Mesodermal cell (in vitro differentiated cells): ENCODE data around the gene EPS15.
"Not testable (repeated sequence)": the region's sequence is repeated elsewhere in the genome, so short reads cannot be mapped to it uniquely, and the experiment has no call there.

Experiments used
- H3K27ac ChIP-seq: 2 replicates; pipeline ENCODE4 v1.7.0; 2013; ENCODE audit warnings: mild to moderate bottlenecking, low read depth, low read length, moderate library complexity; ENCODE audit not compliant: severe bottlenecking
- H3K36me3 ChIP-seq: 2 replicates; pipeline ENCODE4 v1.7.1; 2013; ENCODE audit warnings: mild to moderate bottlenecking, low read length, moderate library complexity; ENCODE audit not compliant: control insufficient read depth, insufficient read depth
- H3K4me1 ChIP-seq: one replicate; pipeline ENCODE4 v1.7.1; 2013; ENCODE audit warnings: mild to moderate bottlenecking, low read length; ENCODE audit not compliant: insufficient read depth, control insufficient read depth, poor library complexity, severe bottlenecking
- H3K4me3 ChIP-seq: 2 replicates; pipeline ENCODE4 v1.7.0; 2013; ENCODE audit warnings: low read length, control low read depth, mild to moderate bottlenecking; ENCODE audit not compliant: insufficient read depth, poor library complexity, severe bottlenecking; ENCODE audit errors: extremely low read depth
- H3K9me3 ChIP-seq: 2 replicates; pipeline ENCODE4 v1.7.1; 2013; ENCODE audit warnings: mild to moderate bottlenecking, low read length, moderate library complexity; ENCODE audit not compliant: control insufficient read depth
- WGBS, 2 experiments: methylation state at CpG; one replicate each; pipeline ENCODE4 v1.1.5; 2013; ENCODE audit warnings: missing lambda C conversion rate in 2 of 2; ENCODE audit not compliant: insufficient coverage in 2 of 2; 5-methylcytosine and 5-hydroxymethylcytosine counted together

EPS15 gene

DNA sequence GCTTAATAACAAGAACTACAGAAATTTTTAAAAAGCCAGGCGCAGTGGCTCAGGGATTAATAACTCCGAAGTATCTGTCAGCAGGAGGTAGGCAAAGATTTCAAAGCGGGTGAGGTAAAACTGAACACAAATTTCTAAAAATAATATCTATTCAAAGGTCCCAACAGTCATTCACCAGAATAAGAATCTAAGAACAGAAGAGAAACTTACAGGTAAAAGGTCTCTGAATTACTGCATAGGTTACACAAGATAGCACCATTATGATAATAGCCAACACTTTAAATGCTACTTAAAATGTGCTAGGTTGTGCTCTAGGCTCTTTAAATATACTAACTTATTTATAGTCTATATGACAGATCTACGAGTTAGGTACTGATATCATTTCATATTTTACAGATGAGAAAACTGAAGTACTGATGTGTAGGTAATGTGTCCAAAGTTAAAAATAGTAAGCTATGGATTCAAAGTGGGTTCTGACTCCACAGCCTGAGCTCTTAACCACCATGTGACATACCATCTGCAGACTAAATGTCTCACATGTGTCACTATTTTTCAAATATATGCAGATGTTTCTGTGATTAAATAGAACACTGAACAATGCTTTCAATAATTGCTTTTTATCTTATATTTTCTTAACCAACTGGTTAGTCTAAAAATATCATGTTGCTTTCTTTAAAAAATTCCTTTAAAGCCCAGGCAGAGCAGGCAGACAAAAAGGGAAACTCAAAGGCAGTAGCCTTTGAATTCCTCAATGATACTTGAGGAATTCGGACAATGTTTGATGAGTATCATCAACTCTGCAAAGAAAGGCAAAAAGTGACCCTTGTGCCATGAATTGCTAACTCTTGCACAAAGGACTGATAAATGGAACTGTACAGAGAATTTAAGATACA is 108.3 kb downstream of the EPS15 start:
- no peak overlapping the region for H3K4me3 ChIP-seq
- no peak overlapping the region for H3K27ac ChIP-seq
- H3K4me1 ChIP-seq: no peaks in the 10 kb centered on the region
- H3K9me3 ChIP-seq: no peaks in the 10 kb centered on the region
- H3K36me3 ChIP-seq: peaks cover 43% of the 10 kb centered on the region
- 100% methylated on average over 1 to 4 of the region's 5 CpGs for WGBS, 2 experiments

DNA sequence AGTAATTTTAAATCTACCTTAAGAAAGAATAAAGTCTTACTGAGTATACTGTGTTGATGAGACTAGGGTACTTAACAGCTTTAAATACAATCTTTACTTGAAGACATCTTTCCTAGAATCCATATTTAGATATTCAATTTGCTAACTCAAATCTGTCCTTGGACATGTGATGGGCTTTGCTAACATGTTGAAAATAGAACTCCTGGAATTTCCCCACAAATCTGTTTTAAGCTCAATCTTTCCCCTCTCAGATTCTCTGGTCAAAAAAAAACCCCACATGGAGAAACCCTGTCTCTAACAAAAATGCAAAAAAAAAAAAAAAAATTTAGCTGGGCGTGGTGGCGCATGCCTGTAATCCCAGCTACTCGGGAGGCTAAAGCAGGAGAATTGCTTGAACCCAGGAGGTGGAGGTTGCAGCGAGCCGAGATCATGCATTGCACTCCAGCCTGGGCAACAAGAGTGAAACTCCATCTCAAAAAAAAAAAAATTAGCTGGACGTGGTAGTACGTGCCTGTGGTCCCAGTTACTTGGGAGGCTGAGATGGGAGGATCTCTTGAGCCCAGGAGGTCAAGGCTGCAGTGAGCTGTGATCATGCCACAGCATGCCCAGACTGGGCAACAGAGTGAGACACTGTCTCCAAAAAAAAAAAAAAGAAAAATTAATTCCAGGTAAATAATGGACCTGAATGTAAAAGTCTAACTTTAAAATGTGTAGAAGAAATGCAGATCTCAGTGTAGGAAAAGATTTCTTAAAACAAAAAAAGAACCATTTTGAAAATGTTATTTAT is 109.1 kb downstream of the EPS15 start:
- H3K4me1 ChIP-seq, H3K9me3 ChIP-seq, H3K4me3 ChIP-seq, H3K27ac ChIP-seq: not testable (repeated sequence)
- peaks cover 51% of the 10 kb centered on the region for H3K36me3 ChIP-seq
- 89 to 90% methylated on average over 7 of the region's 7 CpGs for WGBS, 2 experiments

DNA sequence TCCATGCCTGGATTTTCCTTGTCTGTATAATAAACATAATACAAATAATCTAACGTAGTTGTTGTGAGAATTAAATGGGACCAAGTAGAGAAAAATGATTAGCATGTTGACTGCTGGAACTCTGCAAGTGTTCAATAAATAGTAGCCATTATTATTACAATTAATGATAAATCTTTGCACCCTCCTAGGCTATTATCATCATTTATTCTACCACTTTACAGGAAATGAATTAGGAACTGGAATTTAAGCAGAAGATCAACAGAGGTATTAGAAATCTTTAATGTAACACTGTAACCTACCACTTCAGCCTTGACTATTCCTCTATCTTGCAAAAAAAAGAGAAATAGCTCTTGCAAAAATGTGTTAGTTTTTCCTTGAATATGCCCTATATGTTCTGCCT is 126.8 kb downstream of the EPS15 start:
- Histone ChIP-seq H3K36me3 (peaks cover 38% of the 10 kb centered on the region), H3K9me3 (no peaks in the 10 kb centered on the region), H3K27ac (no peak overlapping the region), H3K4me1 (no peaks in the 10 kb centered on the region), H3K4me3 (no peak overlapping the region)
- WGBS, 2 experiments: no CpG with 5 or more reads among the region's 1 CpG

DNA sequence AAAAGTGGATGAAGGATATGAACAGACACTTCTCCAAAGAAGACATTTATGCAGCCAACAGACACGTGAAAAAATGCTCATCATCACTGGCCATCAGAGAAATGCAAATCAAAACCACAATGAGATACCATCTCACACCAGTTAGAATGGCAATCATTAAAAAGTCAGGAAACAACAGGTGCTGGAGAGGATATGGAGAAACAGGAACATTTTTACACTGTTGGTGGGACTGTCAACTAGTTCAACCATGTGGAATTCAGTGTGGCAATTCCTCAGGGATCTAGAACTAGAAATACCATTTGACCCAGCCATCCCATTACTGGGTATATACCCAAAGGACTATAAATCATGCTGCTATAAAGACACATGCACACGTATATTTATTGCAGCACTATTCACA is 128.4 kb downstream of the EPS15 start:
- WGBS, 2 experiments: no CpG with 5 or more reads among the region's 2 CpGs
- H3K9me3 ChIP-seq: not testable (repeated sequence)

DNA sequence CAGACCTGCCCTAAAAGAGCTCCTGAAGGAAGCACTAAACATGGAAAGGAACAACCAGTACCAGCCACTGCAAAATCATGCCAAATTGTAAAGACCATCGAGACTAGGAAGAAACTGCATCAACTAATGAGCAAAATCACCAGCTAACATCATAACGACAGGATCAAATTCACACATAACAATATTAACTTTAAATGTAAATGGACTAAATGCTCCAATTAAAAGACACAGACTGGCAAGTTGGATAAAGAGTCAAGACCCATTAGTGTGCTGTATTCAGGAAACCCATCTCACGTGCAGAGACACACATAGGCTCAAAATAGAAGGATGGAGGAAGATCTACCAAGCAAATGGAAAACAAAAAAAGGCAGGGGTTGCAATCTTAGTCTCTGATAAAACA is 131.8 kb downstream of the EPS15 start:
- H3K4me3 ChIP-seq: not testable (repeated sequence)
- no CpG with 5 or more reads among the region's 3 CpGs for WGBS, 2 experiments

More for the DNA sequence above, 128.4 kb downstream of the EPS15 start:
- not testable (repeated sequence) for H3K4me3 ChIP-seq, H3K4me1 ChIP-seq, H3K27ac ChIP-seq
- H3K36me3 ChIP-seq: peaks cover 34% of the 10 kb centered on the region

DNA sequence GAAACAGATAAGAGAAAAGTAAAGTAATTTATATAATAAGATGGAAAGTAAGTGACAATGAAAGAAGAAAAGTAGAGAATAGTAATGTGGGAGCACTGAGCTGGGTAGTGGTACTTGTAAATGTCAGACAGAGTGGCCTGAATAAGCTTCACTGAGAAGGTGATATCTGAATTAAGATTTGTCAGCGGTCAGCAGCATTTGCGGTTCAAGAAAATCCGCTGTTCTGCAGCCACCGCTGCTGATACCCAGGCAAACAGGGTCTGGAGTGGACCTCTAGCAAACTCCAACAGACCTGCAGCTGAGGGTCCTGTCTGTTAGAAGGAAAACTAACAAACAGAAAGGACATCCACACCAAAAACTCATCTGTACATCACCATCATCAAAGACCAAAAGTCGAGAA is 132.8 kb downstream of the EPS15 start:
- H3K4me1 ChIP-seq, H3K4me3 ChIP-seq, H3K27ac ChIP-seq: not testable (repeated sequence)
- 96 to 100% methylated on average over 1 to 3 of the region's 5 CpGs for WGBS, 2 experiments
- peaks cover 30% of the 10 kb centered on the region for H3K36me3 ChIP-seq
- peaks cover 14% of the 10 kb centered on the region for H3K9me3 ChIP-seq

More for the DNA sequence above, 131.8 kb downstream of the EPS15 start:
- H3K4me1 ChIP-seq, H3K27ac ChIP-seq: not testable (repeated sequence)
- H3K9me3 ChIP-seq: peaks cover 14% of the 10 kb centered on the region
- H3K36me3 ChIP-seq: peaks cover 35% of the 10 kb centered on the region

DNA sequence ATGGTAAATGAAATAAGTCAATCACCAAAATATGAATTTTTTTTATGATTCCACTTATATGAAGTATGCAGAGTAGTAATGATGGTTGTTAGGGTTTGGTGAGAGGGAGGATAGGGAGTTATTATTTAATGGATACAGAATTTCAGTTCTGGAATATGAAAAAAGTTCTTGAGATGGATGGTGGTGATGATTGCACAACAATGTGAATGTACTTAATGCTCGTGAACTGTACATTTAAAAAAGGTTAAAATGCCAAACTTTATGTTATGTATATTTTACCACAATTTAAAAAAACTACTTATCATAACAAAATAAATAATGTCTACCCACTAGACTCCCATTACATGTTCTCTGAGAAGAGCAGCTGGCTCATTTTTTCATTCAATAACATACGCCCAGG is 133.3 kb downstream of the EPS15 start:
- peaks cover 14% of the 10 kb centered on the region for H3K9me3 ChIP-seq
- WGBS, 2 experiments: no CpG with 5 or more reads among the region's 2 CpGs
- peaks cover 32% of the 10 kb centered on the region for H3K36me3 ChIP-seq
- no peak overlapping the region for H3K27ac ChIP-seq
- no peak overlapping the region for H3K4me3 ChIP-seq
- no peaks in the 10 kb centered on the region for H3K4me1 ChIP-seq

DNA sequence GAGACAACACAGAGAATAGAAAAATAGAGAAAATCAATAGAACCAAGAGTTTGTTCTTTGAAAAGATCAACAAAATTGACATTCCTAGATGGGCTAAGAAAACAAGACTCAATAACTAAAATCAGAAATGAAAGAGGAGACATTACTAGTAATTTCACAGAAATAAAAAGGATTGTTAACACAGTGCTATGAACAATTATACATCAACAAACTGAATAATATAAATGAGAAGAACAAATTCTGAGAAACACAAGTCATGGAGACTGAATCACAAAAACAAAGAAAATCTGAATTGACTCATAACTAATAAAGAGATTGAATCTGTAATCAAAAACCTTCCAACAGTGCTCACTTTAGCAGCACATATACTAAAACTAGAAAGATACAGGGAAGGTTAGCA is 137.1 kb downstream of the EPS15 start:
- Histone ChIP-seq H3K4me3 (no peak overlapping the region), H3K27ac (no peak overlapping the region), H3K9me3 (peaks cover 18% of the 10 kb centered on the region), H3K36me3 (peaks cover 58% of the 10 kb centered on the region), H3K4me1 (no peaks in the 10 kb centered on the region)

DNA sequence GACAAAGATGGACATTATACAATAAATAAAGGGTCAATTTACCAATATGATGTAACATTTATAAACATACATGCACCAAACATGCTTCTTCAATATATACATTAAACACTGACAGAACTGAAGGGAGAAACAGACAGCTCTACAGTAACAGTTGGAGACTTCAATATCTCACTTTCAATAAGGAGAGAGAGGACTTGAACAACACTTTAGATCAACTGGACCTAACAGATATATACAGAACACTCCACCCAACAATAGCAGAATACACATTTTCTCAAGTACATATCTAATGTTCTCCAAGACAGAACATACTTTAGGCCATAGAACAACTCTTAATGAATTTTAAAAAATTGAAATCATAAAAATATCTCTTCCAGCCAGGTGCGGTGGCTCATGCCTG is 138.1 kb downstream of the EPS15 start:
- WGBS, 2 experiments: 100% methylated on average over 1 of the region's 1 CpG
- H3K4me3 ChIP-seq: no peak overlapping the region
- H3K27ac ChIP-seq: no peak overlapping the region
- H3K4me1 ChIP-seq: no peaks in the 10 kb centered on the region
- H3K9me3 ChIP-seq: peaks cover 21% of the 10 kb centered on the region
- H3K36me3 ChIP-seq: peaks cover 64% of the 10 kb centered on the region

DNA sequence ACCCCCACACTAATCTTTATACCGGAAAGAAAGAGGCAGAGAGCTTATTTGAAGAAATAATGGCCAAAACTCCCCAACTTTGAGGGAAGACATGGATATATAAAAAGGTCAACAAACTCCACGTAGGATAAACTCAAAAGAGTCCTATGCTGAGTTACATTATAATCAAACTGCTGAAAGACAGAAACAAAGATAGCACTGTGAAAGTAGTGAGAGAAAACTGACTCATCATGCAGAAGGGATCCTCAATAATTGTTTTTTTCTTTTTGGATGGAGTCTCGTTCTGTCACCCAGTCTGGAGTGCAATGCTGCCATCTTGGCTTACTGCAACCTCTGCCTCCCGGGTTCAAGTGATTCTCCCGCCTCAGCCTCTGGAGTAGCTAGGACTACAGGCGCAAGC is 140.2 kb downstream of the EPS15 start:
- peaks cover 53% of the 10 kb centered on the region for H3K36me3 ChIP-seq
- 84 to 100% methylated on average over 3 to 4 of the region's 6 CpGs for WGBS, 2 experiments

DNA sequence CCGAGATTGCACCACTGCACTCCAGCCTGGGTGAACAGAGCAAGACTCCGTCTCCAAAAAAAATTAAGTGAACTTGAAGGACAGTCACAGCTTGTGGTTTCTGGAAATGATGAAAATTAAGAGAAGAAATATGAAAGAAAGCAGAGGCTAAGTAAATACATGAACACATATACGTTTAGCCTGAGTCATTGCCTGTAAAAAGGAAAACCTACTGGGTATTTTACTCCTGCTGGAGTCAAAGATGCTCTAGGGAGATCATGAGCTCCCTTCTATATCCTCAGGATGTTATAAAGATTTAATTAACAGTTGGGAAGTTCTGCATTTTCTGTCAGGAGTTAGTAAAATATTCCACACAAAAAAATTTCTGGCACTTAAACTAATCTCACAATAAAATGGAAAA is 145.2 kb downstream of the EPS15 start:
- H3K4me3 ChIP-seq: no peak overlapping the region
- H3K27ac ChIP-seq: no peak overlapping the region
- H3K4me1 ChIP-seq: no peaks in the 10 kb centered on the region
- peaks cover 60% of the 10 kb centered on the region for H3K36me3 ChIP-seq
- 89 to 100% methylated on average over 2 to 3 of the region's 3 CpGs for WGBS, 2 experiments
- peaks cover 4% of the 10 kb centered on the region for H3K9me3 ChIP-seq

More for the DNA sequence above, 140.2 kb downstream of the EPS15 start:
- no peak overlapping the region for H3K4me3 ChIP-seq
- H3K9me3 ChIP-seq: peaks cover 9% of the 10 kb centered on the region
- H3K4me1 ChIP-seq: no peaks in the 10 kb centered on the region
- no peak overlapping the region for H3K27ac ChIP-seq
